ENCODE results near the gene ZNF618. TPM values are rescaled to one million over a fixed set of nuclear protein-coding genes. Genes with fewer than 3 reads are reported as not detected.
"Not testable (repeated sequence)": the region's sequence is repeated elsewhere in the genome, so short reads cannot be mapped to it uniquely, and the experiment has no call there.

ZNF618 gene
- total RNA-seq, 1 experiment from 2014 or later = 22.0 TPM

- DNase-seq (ENCODE audit: low spot score) (no peak), ATAC-seq (no peak)
- no peak overlapping the region for H3K27ac Mint-ChIP-seq
Observed at GRCh38 chr9:114039484-114039883, 163.4 kb downstream of the ZNF618 start.

GRCh38 chr9:114043660-114044059 lies 167.6 kb downstream of the ZNF618 start:
- H3K9me3 Mint-ChIP-seq; H3K27me3 Mint-ChIP-seq (ENCODE audit: low read depth); H3K4me3 Mint-ChIP-seq; POLR2A ChIA-PET; CTCF ChIA-PET; H3K4me1 Mint-ChIP-seq; H3K27ac Mint-ChIP-seq; DNase-seq (ENCODE audit: low spot score); H3K36me3 Mint-ChIP-seq; ATAC-seq: not testable (repeated sequence)

More at GRCh38 chr9:114039484-114039883, 163.4 kb downstream of the ZNF618 start:
- CTCF ChIA-PET = interaction anchor here (0.6 to 2.3 kb wide), 5 partner anchors 8 to 251 kb away, joined by 3 to 13 read pairs (median 4); no protein-coding TSS in a partner anchor
- no peak for TF ChIP-seq ZBTB43 (CRISPR knock-in tag; IDR thresholded peaks at IDR 0.05)
- H3K9me3 Mint-ChIP-seq = no peaks in the 10 kb centered on the region
- H3K4me3 Mint-ChIP-seq = no peak overlapping the region
- peaks cover 14% of the 10 kb centered on the region for H3K4me1 Mint-ChIP-seq
- H3K36me3 Mint-ChIP-seq = peaks cover 19% of the 10 kb centered on the region
- POLR2A ChIA-PET = no interaction called here
- no peaks in the 10 kb centered on the region for H3K27me3 Mint-ChIP-seq (ENCODE audit: low read depth)

GRCh38 chr9:114046237-114046755 lies 170.2 kb downstream of the ZNF618 start:
- POLR2A ChIA-PET = no interaction called here
- DNase-seq (ENCODE audit: low spot score) = no peak

More at GRCh38 chr9:114046237-114046755, 170.2 kb downstream of the ZNF618 start:
- Mint-ChIP-seq H3K4me3 (no peak overlapping the region), H3K4me1 (no peaks in the 10 kb centered on the region), H3K9me3 (no peaks in the 10 kb centered on the region), H3K27ac (no peak overlapping the region), H3K27me3 (ENCODE audit: low read depth) (no peaks in the 10 kb centered on the region), H3K36me3 (peaks cover 16% of the 10 kb centered on the region)
- TF ChIP-seq ATF6 (CRISPR knock-in tag; IDR thresholded peaks at IDR 0.05) (no peak), KAT7 (CRISPR knock-in tag; IDR thresholded peaks at IDR 0.05; ENCODE audit: borderline replicate concordance) (no peak), ARID4B (CRISPR knock-in tag; IDR thresholded peaks at IDR 0.05; ENCODE audit: borderline replicate concordance) (no peak), MXD4 (CRISPR knock-in tag; IDR thresholded peaks at IDR 0.05; ENCODE audit: borderline replicate concordance) (no peak), ZNF425 (CRISPR knock-in tag; conservative IDR thresholded peaks at IDR 0.05) (no peak), ZBTB21 (CRISPR knock-in tag; IDR thresholded peaks at IDR 0.05; ENCODE audit: borderline replicate concordance) (no peak)
- CTCF ChIA-PET = interaction anchor here (1.3 to 1.4 kb wide), 2 partner anchors 13 to 218 kb away, joined by 3 to 5 read pairs; no protein-coding TSS in a partner anchor
- ATAC-seq = no peak
